ENCODE measurements around the gene PIEZO1.

PIEZO1 gene

GRCh38 chr16:88815901-88816589 lies 31.0 kb upstream of the PIEZO1 start:
- peak; percentile 58 to 59 for DNase-seq

GRCh38 chr16:88815227-88815626 lies 30.2 kb upstream of the PIEZO1 start:
- no peak for DNase-seq

- DNase-seq = no peak
Measured at GRCh38 chr16:88814144-88814502, 29.1 kb upstream of the PIEZO1 start.

GRCh38 chr16:88813269-88814143 lies 28.5 kb upstream of the PIEZO1 start:
- no peak for DNase-seq

GRCh38 chr16:88812513-88813268 lies 27.7 kb upstream of the PIEZO1 start:
- no peak for DNase-seq

GRCh38 chr16:88811769-88812512 lies 26.9 kb upstream of the PIEZO1 start, which contains the start of gene APRT:
Gene APRT (minus strand): TSS chr16:88811928. CDS start chr16:88811899, 29 bp downstream.
- peak; percentile 95 to 96 for DNase-seq

- peak; percentile 67 to 70 for DNase-seq
Measured at GRCh38 chr16:88810912-88811768, 26.1 kb upstream of the PIEZO1 start.

- peak in 1 of 2 donors; percentile 36 for DNase-seq
Measured at GRCh38 chr16:88810166-88810911, 25.3 kb upstream of the PIEZO1 start.

- no peak for DNase-seq
Measured at GRCh38 chr16:88809676-88810165, 24.7 kb upstream of the PIEZO1 start.

- DNase-seq = no peak
Measured at GRCh38 chr16:88809068-88809675, 24.2 kb upstream of the PIEZO1 start.

GRCh38 chr16:88807626-88808453 lies 22.8 kb upstream of the PIEZO1 start:
- DNase-seq = no peak

- no peak for DNase-seq
Measured at GRCh38 chr16:88807142-88807625, 22.2 kb upstream of the PIEZO1 start.

GRCh38 chr16:88806491-88807111 lies 21.6 kb upstream of the PIEZO1 start:
- DNase-seq = no peak

- DNase-seq = no peak
Measured at GRCh38 chr16:88805887-88806393, 20.9 kb upstream of the PIEZO1 start.

- DNase-seq = no peak
Measured at GRCh38 chr16:88805340-88805715, 20.3 kb upstream of the PIEZO1 start.

- peak in 1 of 2 donors; percentile 42 for DNase-seq
Measured at GRCh38 chr16:88804552-88805339, 19.7 kb upstream of the PIEZO1 start.

GRCh38 chr16:88804173-88804551 lies 19.1 kb upstream of the PIEZO1 start:
- DNase-seq = no peak
